ENCODE data around the gene TNKS2.

The TNKS2 gene

DNA sequence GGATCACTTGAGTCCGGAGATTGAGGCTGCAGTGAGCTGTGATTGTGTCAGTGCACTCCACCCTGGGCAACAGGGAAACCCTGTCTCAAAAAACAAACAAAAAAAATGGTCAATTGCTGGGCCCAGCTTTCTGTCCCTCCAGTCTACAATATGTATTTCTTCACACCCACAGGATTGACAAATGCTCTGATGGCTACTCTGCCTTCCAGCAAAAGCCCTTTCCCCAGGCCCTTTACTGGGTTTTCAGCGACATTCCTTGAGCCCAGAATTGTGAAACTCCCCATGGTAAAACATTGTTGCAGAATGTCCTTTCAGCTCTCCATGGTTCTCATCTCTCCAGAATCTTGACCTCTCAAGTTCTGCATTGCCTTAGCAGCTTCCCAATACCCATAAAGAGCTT lies 23.7 kb upstream of the TNKS2 start:
- H3K18ac ChIP-seq (ENCODE audit: low read length): no peak overlapping the region
- H4K91ac ChIP-seq (ENCODE audit: low read depth, low read length, poor library complexity): no peak overlapping the region
- no peaks in the 10 kb centered on the region for H3K79me1 ChIP-seq (ENCODE audit: low read depth, low read length)
- no peak overlapping the region for H3K27ac ChIP-seq (replicated peaks; ENCODE audit: low read length)
- H2AK5ac ChIP-seq (ENCODE audit: low read depth, low read length): no peak overlapping the region
- H3K9me3 ChIP-seq (replicated peaks in 1 of 2; ENCODE audit: control insufficient read depth in 2 of 2, insufficient read depth in 1 of 2, low read depth in 1 of 2, low read length in 2 of 2): peaks cover 0 to 4% of the 10 kb centered on the region in 2 donors
- H3K4me2 ChIP-seq (ENCODE audit: insufficient read depth, low read length, poor library complexity, severe bottlenecking): no peak overlapping the region
- H3K36me3 ChIP-seq (replicated peaks in 1 of 2; ENCODE audit: control insufficient read depth in 2 of 2, insufficient read depth in 2 of 2, low read length in 2 of 2): no peaks in the 10 kb centered on the region
- H2BK120ac ChIP-seq (ENCODE audit: low read depth, low read length): no peak overlapping the region
- no peak overlapping the region for H2BK5ac ChIP-seq (ENCODE audit: low read length)
- no peak overlapping the region for H3K9ac ChIP-seq (ENCODE audit: low read depth, low read length, poor library complexity)
- H2BK12ac ChIP-seq (ENCODE audit: low read length): no peak overlapping the region
- WGBS, 2 donors (ENCODE audit: extremely low coverage in 2 of 2, insufficient read length in 2 of 2, insufficient replicate concordance in 1 of 2): no CpG with 5 or more reads among the region's 2 CpGs
- no peak overlapping the region for H3K14ac ChIP-seq (ENCODE audit: low read length)
- DNase-seq (ENCODE audit: low spot score): no peak
- no peak overlapping the region for H3K4ac ChIP-seq (ENCODE audit: low read length)
- H3K27me3 ChIP-seq (ENCODE audit: control insufficient read depth in 3 of 3, insufficient read depth in 3 of 3, low read depth in 1 of 3, low read length in 3 of 3): no peaks in the 10 kb centered on the region
- H3K23ac ChIP-seq (ENCODE audit: low read depth, low read length, poor library complexity): no peak overlapping the region
- no peak overlapping the region for H4K8ac ChIP-seq (ENCODE audit: low read depth, low read length)
- H3K4me3 ChIP-seq (ENCODE audit: low read length in 2 of 2): no peak overlapping the region
- H3K4me1 ChIP-seq (ENCODE audit: control insufficient read depth in 2 of 2, insufficient read depth in 1 of 2, low read depth in 1 of 2, low read length in 2 of 2): peaks cover 0 to 6% of the 10 kb centered on the region in 2 donors
- H2BK15ac ChIP-seq (ENCODE audit: low read length): no peak overlapping the region
- H2AFZ ChIP-seq (ENCODE audit: low read length): no peak overlapping the region

DNA sequence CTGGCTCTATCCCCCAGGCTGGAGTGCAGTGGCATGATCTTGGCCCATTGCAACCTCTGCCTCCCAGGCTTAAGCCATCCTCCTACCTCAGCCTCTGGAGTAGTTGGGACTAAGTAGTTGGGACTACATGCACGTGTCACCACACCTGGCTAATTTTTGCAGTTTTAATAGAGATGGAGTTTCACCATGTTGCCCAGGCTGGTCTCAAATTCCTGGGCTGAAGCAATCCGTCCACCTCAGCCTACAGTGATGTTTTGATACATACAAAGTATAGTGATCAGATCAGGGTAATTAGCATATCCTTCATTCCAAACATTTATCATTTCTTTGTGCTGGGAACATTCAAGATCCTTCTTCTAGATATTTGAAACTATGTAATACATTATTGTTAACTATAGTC lies 22.5 kb upstream of the TNKS2 start:
- no peak overlapping the region for H3K4me3 ChIP-seq (ENCODE audit: low read length in 2 of 2)
- H3K4ac ChIP-seq (ENCODE audit: low read length): no peak overlapping the region
- H2BK5ac ChIP-seq (ENCODE audit: low read length): no peak overlapping the region
- H4K8ac ChIP-seq (ENCODE audit: low read depth, low read length): no peak overlapping the region
- H3K4me1 ChIP-seq (ENCODE audit: control insufficient read depth in 2 of 2, insufficient read depth in 1 of 2, low read depth in 1 of 2, low read length in 2 of 2): peaks cover 0 to 6% of the 10 kb centered on the region in 2 donors
- H2AK5ac ChIP-seq (ENCODE audit: low read depth, low read length): no peak overlapping the region
- no peaks in the 10 kb centered on the region for H3K36me3 ChIP-seq (replicated peaks in 1 of 2; ENCODE audit: control insufficient read depth in 2 of 2, insufficient read depth in 2 of 2, low read length in 2 of 2)
- DNase-seq (ENCODE audit: low spot score): no peak
- H3K9ac ChIP-seq (ENCODE audit: low read depth, low read length, poor library complexity): no peak overlapping the region
- no peak overlapping the region for H3K27ac ChIP-seq (replicated peaks; ENCODE audit: low read length)
- no peak overlapping the region for H4K91ac ChIP-seq (ENCODE audit: low read depth, low read length, poor library complexity)
- no peak overlapping the region for H2BK12ac ChIP-seq (ENCODE audit: low read length)
- H3K14ac ChIP-seq (ENCODE audit: low read length): no peak overlapping the region
- no CpG with 5 or more reads among the region's 2 CpGs for WGBS, 2 donors (ENCODE audit: extremely low coverage in 2 of 2, insufficient read length in 2 of 2, insufficient replicate concordance in 1 of 2)
- no peak overlapping the region for H3K4me2 ChIP-seq (ENCODE audit: insufficient read depth, low read length, poor library complexity, severe bottlenecking)
- H3K18ac ChIP-seq (ENCODE audit: low read length): no peak overlapping the region
- H3K9me3 ChIP-seq (replicated peaks in 1 of 2; ENCODE audit: control insufficient read depth in 2 of 2, insufficient read depth in 1 of 2, low read depth in 1 of 2, low read length in 2 of 2): peaks cover 0 to 4% of the 10 kb centered on the region in 2 donors
- no peak overlapping the region for H2BK15ac ChIP-seq (ENCODE audit: low read length)
- no peak overlapping the region for H2AFZ ChIP-seq (ENCODE audit: low read length)
- no peaks in the 10 kb centered on the region for H3K79me1 ChIP-seq (ENCODE audit: low read depth, low read length)
- no peaks in the 10 kb centered on the region for H3K27me3 ChIP-seq (ENCODE audit: control insufficient read depth in 3 of 3, insufficient read depth in 3 of 3, low read depth in 1 of 3, low read length in 3 of 3)
- H3K23ac ChIP-seq (ENCODE audit: low read depth, low read length, poor library complexity): no peak overlapping the region
- no peak overlapping the region for H2BK120ac ChIP-seq (ENCODE audit: low read depth, low read length)

DNA sequence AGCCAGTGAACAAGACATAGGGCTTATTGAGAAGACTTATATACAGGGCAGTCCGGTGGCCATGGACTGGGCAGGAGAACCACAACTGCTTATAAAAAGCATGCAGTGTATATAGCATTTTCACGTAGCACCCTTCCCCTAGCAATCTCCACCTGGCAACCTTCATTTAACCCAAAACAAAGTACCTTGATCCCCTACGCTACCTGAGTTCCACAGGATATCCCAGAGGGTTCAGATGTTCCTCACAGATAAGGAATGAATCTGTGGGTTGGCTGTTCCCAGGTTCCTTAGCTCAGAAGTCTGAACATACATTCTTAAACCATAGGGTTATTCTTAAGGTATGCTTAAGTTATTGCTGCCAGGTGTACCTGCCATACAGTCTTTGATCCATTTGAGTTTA lies 22.0 kb upstream of the TNKS2 start:
- H3K79me1 ChIP-seq (ENCODE audit: low read depth, low read length): no peaks in the 10 kb centered on the region
- no peak overlapping the region for H3K4me2 ChIP-seq (ENCODE audit: insufficient read depth, low read length, poor library complexity, severe bottlenecking)
- H3K4ac ChIP-seq (ENCODE audit: low read length): no peak overlapping the region
- no CpG with 5 or more reads among the region's 3 CpGs for WGBS, 2 donors (ENCODE audit: extremely low coverage in 2 of 2, insufficient read length in 2 of 2, insufficient replicate concordance in 1 of 2)
- H2BK12ac ChIP-seq (ENCODE audit: low read length): no peak overlapping the region
- H4K91ac ChIP-seq (ENCODE audit: low read depth, low read length, poor library complexity): no peak overlapping the region
- no peak overlapping the region for H3K9ac ChIP-seq (ENCODE audit: low read depth, low read length, poor library complexity)
- H4K8ac ChIP-seq (ENCODE audit: low read depth, low read length): peak overlapping the region; percentile 7
- peaks cover 0 to 4% of the 10 kb centered on the region in 2 donors for H3K9me3 ChIP-seq (replicated peaks in 1 of 2; ENCODE audit: control insufficient read depth in 2 of 2, insufficient read depth in 1 of 2, low read depth in 1 of 2, low read length in 2 of 2)
- H2BK15ac ChIP-seq (ENCODE audit: low read length): no peak overlapping the region
- H2BK120ac ChIP-seq (ENCODE audit: low read depth, low read length): no peak overlapping the region
- H3K23ac ChIP-seq (ENCODE audit: low read depth, low read length, poor library complexity): no peak overlapping the region
- H3K14ac ChIP-seq (ENCODE audit: low read length): no peak overlapping the region
- H2AK5ac ChIP-seq (ENCODE audit: low read depth, low read length): no peak overlapping the region
- no peak overlapping the region for H3K4me3 ChIP-seq (ENCODE audit: low read length in 2 of 2)
- H3K36me3 ChIP-seq (replicated peaks in 1 of 2; ENCODE audit: control insufficient read depth in 2 of 2, insufficient read depth in 2 of 2, low read length in 2 of 2): no peaks in the 10 kb centered on the region
- H3K18ac ChIP-seq (ENCODE audit: low read length): no peak overlapping the region
- H3K4me1 ChIP-seq (ENCODE audit: control insufficient read depth in 2 of 2, insufficient read depth in 1 of 2, low read depth in 1 of 2, low read length in 2 of 2): peaks cover 0 to 6% of the 10 kb centered on the region in 2 donors
- no peak overlapping the region for H2BK5ac ChIP-seq (ENCODE audit: low read length)
- H3K27me3 ChIP-seq (ENCODE audit: control insufficient read depth in 3 of 3, insufficient read depth in 3 of 3, low read depth in 1 of 3, low read length in 3 of 3): no peaks in the 10 kb centered on the region
- H2AFZ ChIP-seq (ENCODE audit: low read length): no peak overlapping the region
- no peak for DNase-seq (ENCODE audit: low spot score)
- no peak overlapping the region for H3K27ac ChIP-seq (replicated peaks; ENCODE audit: low read length)

DNA sequence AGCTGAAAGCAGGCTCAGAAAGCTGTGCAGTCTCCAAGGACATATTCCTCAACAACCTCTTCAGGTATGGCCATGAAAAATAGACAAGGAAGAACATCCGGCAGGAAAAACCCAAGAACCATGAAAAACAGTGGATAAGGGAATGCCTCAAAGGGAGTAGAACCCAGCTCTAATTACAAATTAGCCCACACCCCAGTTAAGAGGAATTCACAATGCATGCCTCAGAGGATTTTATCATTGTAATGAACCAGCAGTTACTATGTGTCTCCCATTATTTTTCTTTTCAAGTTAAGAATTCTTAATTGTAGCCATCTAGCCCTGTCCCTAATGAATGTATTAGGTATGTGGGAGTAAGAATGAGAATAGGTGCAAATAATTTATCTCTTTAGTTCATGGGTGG lies 19.7 kb upstream of the TNKS2 start:
- Histone ChIP-seq H3K9ac (ENCODE audit: low read depth, low read length, poor library complexity) (no peak overlapping the region), H3K4me1 (ENCODE audit: control insufficient read depth in 2 of 2, insufficient read depth in 1 of 2, low read depth in 1 of 2, low read length in 2 of 2) (peaks cover 0 to 6% of the 10 kb centered on the region in 2 donors), H2BK120ac (ENCODE audit: low read depth, low read length) (no peak overlapping the region), H3K9me3 (replicated peaks in 1 of 2; ENCODE audit: control insufficient read depth in 2 of 2, insufficient read depth in 1 of 2, low read depth in 1 of 2, low read length in 2 of 2) (peaks cover 0 to 4% of the 10 kb centered on the region in 2 donors), H3K4me3 (ENCODE audit: low read length in 2 of 2) (no peak overlapping the region), H3K4ac (ENCODE audit: low read length) (no peak overlapping the region), H3K27me3 (ENCODE audit: control insufficient read depth in 3 of 3, insufficient read depth in 3 of 3, low read depth in 1 of 3, low read length in 3 of 3) (no peaks in the 10 kb centered on the region), H3K23ac (ENCODE audit: low read depth, low read length, poor library complexity) (no peak overlapping the region), H3K79me1 (ENCODE audit: low read depth, low read length) (no peaks in the 10 kb centered on the region), H3K36me3 (replicated peaks in 1 of 2; ENCODE audit: control insufficient read depth in 2 of 2, insufficient read depth in 2 of 2, low read length in 2 of 2) (no peaks in the 10 kb centered on the region), H2AFZ (ENCODE audit: low read length) (no peak overlapping the region), H3K27ac (replicated peaks; ENCODE audit: low read length) (peak overlapping the region; percentile 60), H3K4me2 (ENCODE audit: insufficient read depth, low read length, poor library complexity, severe bottlenecking) (peak overlapping the region; percentile 29), H4K8ac (ENCODE audit: low read depth, low read length) (no peak overlapping the region), H2BK15ac (ENCODE audit: low read length) (no peak overlapping the region), H2BK12ac (ENCODE audit: low read length) (no peak overlapping the region), H3K14ac (ENCODE audit: low read length) (no peak overlapping the region), H3K18ac (ENCODE audit: low read length) (no peak overlapping the region), H4K91ac (ENCODE audit: low read depth, low read length, poor library complexity) (no peak overlapping the region), H2AK5ac (ENCODE audit: low read depth, low read length) (no peak overlapping the region), H2BK5ac (ENCODE audit: low read length) (no peak overlapping the region)
- DNase-seq (ENCODE audit: low spot score): peak; percentile 18
- no CpG with 5 or more reads among the region's 1 CpG for WGBS, 2 donors (ENCODE audit: extremely low coverage in 2 of 2, insufficient read length in 2 of 2, insufficient replicate concordance in 1 of 2)

Data from neuronal stem cell (in vitro differentiated cells).